Lung (tissue), 16 donors: ENCODE data around the gene PABPN1L. TPM values are rescaled to one million over a fixed set of nuclear protein-coding genes. Genes with fewer than 3 reads are reported as not detected.

Experiments used
- ATAC-seq: fragments of 200-7000 bp; cut with Tn5 transposase; one replicate; pipeline ENCODE4 v1.9.1; 2020; ENCODE audit warnings: moderate number of reproducible peaks; ENCODE audit not compliant: insufficient read depth, low FRiP score
- DNase-seq, 3 donors: peaks; one replicate each; pipeline ENCODE4 v3.0.0-alpha.2; 2013 to 2017
- H3K27ac ChIP-seq, 2 donors: one replicate each; pipeline ENCODE4 v1.5.1; 2013; ENCODE audit warnings: mild to moderate bottlenecking in 2 of 2, moderate library complexity in 2 of 2, control low read depth in 1 of 2, inconsistent platforms in 1 of 2, low read depth in 1 of 2, low read length in 1 of 2
- H3K27me3 ChIP-seq, 3 donors: one replicate each; pipeline ENCODE4 v1.5.1; 2013; ENCODE audit warnings: low read length in 2 of 3; ENCODE audit not compliant: control insufficient read depth in 3 of 3, insufficient read depth in 3 of 3
- H3K36me3 ChIP-seq, 4 donors: one replicate each; pipeline ENCODE4 v1.5.1; 2013; ENCODE audit warnings: low read length in 4 of 4, mild to moderate bottlenecking in 1 of 4, moderate library complexity in 1 of 4; ENCODE audit not compliant: control insufficient read depth in 4 of 4, insufficient read depth in 4 of 4
- H3K4me1 ChIP-seq, 5 donors: one replicate each; pipeline ENCODE4 v1.5.1; 2013; ENCODE audit warnings: low read length in 5 of 5, mild to moderate bottlenecking in 2 of 5, moderate library complexity in 1 of 5; ENCODE audit not compliant: control insufficient read depth in 5 of 5, insufficient read depth in 5 of 5
- H3K4me3 ChIP-seq: one replicate; pipeline ENCODE4 v1.5.1; 2013; ENCODE audit warnings: mild to moderate bottlenecking, control low read depth, moderate library complexity
- H3K9ac ChIP-seq, 2 donors: one replicate each; pipeline ENCODE4 v1.5.1; 2013; ENCODE audit warnings: low read length in 2 of 2, control low read depth in 1 of 2; ENCODE audit not compliant: insufficient read depth in 1 of 2
- H3K9me3 ChIP-seq, 4 donors: one replicate each; pipeline ENCODE4 v1.5.1; 2013; ENCODE audit warnings: low read length in 3 of 4, mild to moderate bottlenecking in 1 of 4, moderate library complexity in 1 of 4; ENCODE audit not compliant: control insufficient read depth in 4 of 4, insufficient read depth in 3 of 4
- whole genome bisulfite sequencing, 2 donors: extraction: QIAGEN DNeasy Blood & Tissue Kit; methylation state at CpG; one replicate each; pipeline ENCODE4 v1.1.7; 2013; 5-methylcytosine and 5-hydroxymethylcytosine counted together
- long read RNA-seq, 5 donors: transcript quantifications; one replicate each; lab custom pipeline, GENCODE V29; 2026
- polyA plus RNA-seq, 2 donors: library from polyadenylated mRNA; stranded (reverse); fragments of 200-250 nt; gene quantifications; one replicate each; pipeline ENCODE4 v1.2.1, GENCODE V29; 2013
- total RNA-seq, 2 donors: library from RNA; depleted of rRNA in 1 of 2; stranded (reverse); fragments of >200 nt in 1 of 2; gene quantifications; one replicate each; pipeline ENCODE4 v1.2.1, GENCODE V29; 2014 to 2021
- TF ChIP-seq, protein P1 (sequence below): IDR thresholded peaks from 2 replicates; pipeline ENCODE4 v1.5.1; 2012; ENCODE audit warnings: mild to moderate bottlenecking; ENCODE audit errors: control extremely low read depth, extremely low read depth
- donor health status: control.
- donor health status: control.
- donor health status: Bipolar disorder and iron deficiency.
- donor health status: healthy.
- donor health status: DM: yes; HTN: yes; CAD: no.

The PABPN1L gene, protein sequence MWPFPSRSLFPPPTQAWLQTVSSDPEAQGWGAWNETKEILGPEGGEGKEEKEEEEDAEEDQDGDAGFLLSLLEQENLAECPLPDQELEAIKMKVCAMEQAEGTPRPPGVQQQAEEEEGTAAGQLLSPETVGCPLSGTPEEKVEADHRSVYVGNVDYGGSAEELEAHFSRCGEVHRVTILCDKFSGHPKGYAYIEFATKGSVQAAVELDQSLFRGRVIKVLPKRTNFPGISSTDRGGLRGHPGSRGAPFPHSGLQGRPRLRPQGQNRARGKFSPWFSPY
- total RNA-seq (not detected), polyA plus RNA-seq (under 1 TPM; 0.03 to 0.22 TPM)
- long read RNA-seq, donor 1, partial matches to known transcripts = 0 of 1 reads
- long read RNA-seq, donor 1, other reads (novel, unspliced or antisense) = 0 of 1 reads
- long read RNA-seq, donor 2 = 0 reads
- long read RNA-seq, donor 3 = 0 reads
- long read RNA-seq, donor 4 = 0 reads
- long read RNA-seq, donor 5 = 0 reads

DNA sequence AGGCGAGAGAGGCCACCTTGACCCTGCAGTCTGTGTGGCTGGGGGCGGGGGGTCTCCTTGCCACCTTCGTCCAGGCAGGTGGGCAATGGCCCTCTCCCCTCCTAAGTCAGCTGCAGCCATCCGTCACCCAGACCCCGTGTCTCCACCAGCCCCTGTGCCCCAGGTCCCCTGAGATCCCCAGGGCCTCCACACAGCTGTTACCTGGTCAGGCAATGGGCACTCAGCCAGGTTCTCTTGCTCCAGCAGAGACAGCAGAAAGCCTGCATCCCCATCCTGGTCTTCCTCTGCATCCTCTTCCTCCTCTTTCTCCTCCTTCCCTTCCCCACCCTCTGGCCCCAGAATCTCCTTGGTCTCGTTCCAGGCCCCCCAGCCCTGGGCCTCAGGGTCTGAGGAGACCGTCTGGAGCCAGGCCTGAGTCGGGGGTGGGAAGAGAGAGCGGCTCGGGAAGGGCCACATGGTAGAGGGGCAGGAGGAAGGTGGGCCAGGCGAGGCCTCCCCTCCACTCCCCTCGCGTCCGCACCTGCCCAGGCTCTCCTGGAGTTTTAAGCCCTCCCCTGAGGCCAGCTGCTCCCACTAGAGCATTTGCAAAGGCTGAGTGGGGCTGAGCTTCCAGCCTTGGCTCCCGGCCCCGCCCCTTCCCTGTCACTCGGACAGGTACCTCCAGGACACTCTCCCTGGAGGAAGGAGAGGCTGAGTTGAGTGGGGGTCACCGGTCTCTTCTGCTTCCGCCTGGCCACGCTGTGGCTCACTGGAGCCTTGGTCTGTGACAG is at the start of gene PABPN1L:
Gene PABPN1L, minus strand, starts transcription at position 510 of the 770 bp plus-strand sequence. Its CDS starts 54 bp downstream, at position 456.
- no peak within 1 kb of the TSS for H3K27ac ChIP-seq
- no peak within 1 kb of the TSS for H3K9ac ChIP-seq
- peaks cover 0 to 12% (median 2%) of the 10 kb centered on the region in 4 donors for H3K36me3 ChIP-seq
- H3K4me3 ChIP-seq = no peak within 1 kb of the TSS
- WGBS, 2 donors = 65 to 87% methylated on average over 20 of the region's 20 CpGs
- ATAC-seq (no peak), DNase-seq (no peak)
- H3K27me3 ChIP-seq = peaks cover 0 to 3% (median 0%) of the 10 kb centered on the region in 3 donors
- H3K9me3 ChIP-seq = no peaks in the 10 kb centered on the region
- H3K4me1 ChIP-seq = peaks cover 0 to 7% (median under 1%) of the 10 kb centered on the region in 5 donors
- TF ChIP-seq, protein P1, sequence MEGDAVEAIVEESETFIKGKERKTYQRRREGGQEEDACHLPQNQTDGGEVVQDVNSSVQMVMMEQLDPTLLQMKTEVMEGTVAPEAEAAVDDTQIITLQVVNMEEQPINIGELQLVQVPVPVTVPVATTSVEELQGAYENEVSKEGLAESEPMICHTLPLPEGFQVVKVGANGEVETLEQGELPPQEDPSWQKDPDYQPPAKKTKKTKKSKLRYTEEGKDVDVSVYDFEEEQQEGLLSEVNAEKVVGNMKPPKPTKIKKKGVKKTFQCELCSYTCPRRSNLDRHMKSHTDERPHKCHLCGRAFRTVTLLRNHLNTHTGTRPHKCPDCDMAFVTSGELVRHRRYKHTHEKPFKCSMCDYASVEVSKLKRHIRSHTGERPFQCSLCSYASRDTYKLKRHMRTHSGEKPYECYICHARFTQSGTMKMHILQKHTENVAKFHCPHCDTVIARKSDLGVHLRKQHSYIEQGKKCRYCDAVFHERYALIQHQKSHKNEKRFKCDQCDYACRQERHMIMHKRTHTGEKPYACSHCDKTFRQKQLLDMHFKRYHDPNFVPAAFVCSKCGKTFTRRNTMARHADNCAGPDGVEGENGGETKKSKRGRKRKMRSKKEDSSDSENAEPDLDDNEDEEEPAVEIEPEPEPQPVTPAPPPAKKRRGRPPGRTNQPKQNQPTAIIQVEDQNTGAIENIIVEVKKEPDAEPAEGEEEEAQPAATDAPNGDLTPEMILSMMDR = no peak

DNA sequence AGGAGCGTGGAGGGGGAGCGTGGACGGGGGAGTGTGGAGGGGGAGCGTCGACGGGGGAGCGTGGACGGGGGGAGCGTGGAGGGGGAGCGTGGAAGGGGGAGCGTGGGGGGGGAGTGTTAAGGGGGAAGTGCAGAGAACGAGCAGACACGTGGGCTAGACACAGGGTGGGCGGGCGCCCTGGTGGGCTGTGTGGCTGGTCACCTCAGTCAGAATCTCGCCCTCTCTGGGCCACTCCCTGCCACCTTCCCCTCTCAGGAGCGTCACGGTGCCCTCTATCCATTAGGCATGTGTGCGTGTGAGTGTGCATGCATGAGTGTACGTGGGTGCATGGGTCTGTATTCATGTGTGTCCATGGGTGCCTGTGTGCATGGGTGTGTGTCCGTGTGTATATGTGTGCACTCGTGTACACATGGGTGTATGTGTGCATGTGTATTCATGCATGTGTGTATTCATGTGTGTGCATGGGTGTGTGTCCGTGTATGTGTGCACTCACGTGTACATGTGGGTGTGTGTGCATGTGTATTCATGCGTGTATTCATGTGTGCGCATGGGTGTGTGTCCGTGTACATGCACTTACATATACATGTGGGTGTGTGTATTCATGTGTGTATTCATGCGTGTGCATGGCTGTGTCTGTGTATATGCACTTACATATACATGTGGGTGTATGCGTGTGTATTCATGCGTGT is 49.3 kb upstream of the PABPN1L start:
- 83 to 93% methylated on average over 18 to 30 of the region's 30 CpGs for WGBS, 2 donors
- Histone ChIP-seq H3K4me3 (no peak overlapping the region), H3K9ac (no peak overlapping the region), H3K36me3 (no peaks in the 10 kb centered on the region), H3K9me3 (no peaks in the 10 kb centered on the region), H3K4me1 (peaks cover 0 to 31% (median 8%) of the 10 kb centered on the region in 5 donors), H3K27me3 (peaks cover 0 to 2% (median 0%) of the 10 kb centered on the region in 3 donors), H3K27ac (no peak overlapping the region)
- ATAC-seq (no peak), DNase-seq (no peak)
- TF ChIP-seq, protein P1 = no peak

GRCh38 chr16:88914750-88915368 is 48.4 kb upstream of the PABPN1L start:
- H3K9ac ChIP-seq = no peak overlapping the region
- H3K36me3 ChIP-seq = no peaks in the 10 kb centered on the region
- H3K9me3 ChIP-seq = no peaks in the 10 kb centered on the region
- TF ChIP-seq, protein P1 = no peak
- peak overlapping the region in 1 of 2 donors; percentile 12 for H3K27ac ChIP-seq
- 66 to 84% methylated on average over 16 to 20 of the region's 20 CpGs for WGBS, 2 donors
- peaks cover 0 to 2% (median 0%) of the 10 kb centered on the region in 3 donors for H3K27me3 ChIP-seq
- ATAC-seq (no peak), DNase-seq (peak; percentile 81 to 85 (median 83))
- no peak overlapping the region for H3K4me3 ChIP-seq
- peaks cover 0 to 29% (median 7%) of the 10 kb centered on the region in 5 donors for H3K4me1 ChIP-seq
